Endothelial cell of umbilical vein (primary cell): Measurements from ENCODE around the gene LZIC. TPM values are rescaled to one million over a fixed set of nuclear protein-coding genes. Genes with fewer than 3 reads are reported as not detected.
A peak's percentile ranks its signal among the peaks of the same experiment; 100 is the strongest.

Experiments used
- BruUV-seq: library from RNA; stranded (reverse); fragments of 400-500 nt; replicated peaks from 2 replicates; lab custom pipeline; 2021; lab: Mats Ljungman, UMichigan
- CTCF ChIA-PET: fragments of 300-600, 350-600 bp; sonication (Branson Sonifier 250); formaldehyde crosslinking; loops from one replicate; lab custom pipeline; 2021; ENCODE audit warnings: antibody characterized with exemption, inconsistent platforms; lab: Charles Lee
- POLR2A ChIA-PET: fragments of 300-600, 350-600 bp; sonication (Branson Sonifier 250); formaldehyde crosslinking; loops from one replicate; lab custom pipeline; 2021; ENCODE audit warnings: antibody characterized with exemption, inconsistent platforms; lab: Charles Lee
- DNase-seq: peaks from one replicate; pipeline ENCODE4 v3.0.0-alpha.2; 2011; ENCODE audit warnings: low read depth, low spot score
- FAIRE-seq: peaks from 2 replicates; lab custom pipeline; 2011; peaks lifted over from hg19 to GRCh38; lab: Jason Lieb, UNC
- H2AFZ ChIP-seq: 2 replicates; pipeline ENCODE4 v1.6.0; 2012; ENCODE audit warnings: low read depth, low read length, control low read depth, inconsistent platforms
- H3K27ac ChIP-seq: 2 replicates; pipeline ENCODE4 v1.5.1; 2011; ENCODE audit warnings: low read depth, mild to moderate bottlenecking, control low read depth, low read length, moderate library complexity; ENCODE audit not compliant: insufficient read depth
- H3K27me3 ChIP-seq, 2 experiments: 2 replicates each; pipeline versions ENCODE4 v1.6.0 to v1.6.1; 2011; ENCODE audit warnings: low read length in 2 of 2, mixed read lengths in 1 of 2; ENCODE audit not compliant: control insufficient read depth in 2 of 2, insufficient read depth in 2 of 2
- H3K36me3 ChIP-seq, 2 experiments: 2 replicates in 1 of 2; 3 replicates in 1 of 2; pipeline ENCODE4 v1.5.1; 2011; ENCODE audit warnings: low read length in 2 of 2, mild to moderate bottlenecking in 1 of 2, moderate library complexity in 1 of 2; ENCODE audit not compliant: control insufficient read depth in 2 of 2, insufficient read depth in 2 of 2; ENCODE audit errors: extremely low read depth in 1 of 2
- H3K4me1 ChIP-seq: 3 replicates; pipeline ENCODE4 v1.5.1; 2011; ENCODE audit warnings: mild to moderate bottlenecking, low read length; ENCODE audit not compliant: control insufficient read depth, insufficient read depth; ENCODE audit errors: extremely low read depth
- H3K4me2 ChIP-seq: 2 replicates; pipeline ENCODE4 v1.6.1; 2011; ENCODE audit warnings: low read length, control low read depth, mixed read lengths; ENCODE audit not compliant: insufficient read depth
- H3K4me3 ChIP-seq, 3 experiments: fragments of 200-600 bp in 1 of 3; sonication (generic), shearing (Covaris generic) in 1 of 3; replicated peaks in 1 of 3; 2 replicates each; pipeline ENCODE4 v1.5.1; 2011 to 2016; ENCODE audit warnings: control low read depth in 3 of 3, low read length in 3 of 3, mild to moderate bottlenecking in 2 of 3, inconsistent platforms in 1 of 3, low read depth in 1 of 3, moderate library complexity in 1 of 3; ENCODE audit not compliant: insufficient read depth in 1 of 3
- H3K79me2 ChIP-seq: 2 replicates; pipeline ENCODE4 v1.6.0; 2012; ENCODE audit warnings: low read length, inconsistent platforms; ENCODE audit not compliant: control insufficient read depth, insufficient read depth
- H3K9ac ChIP-seq: replicated peaks from 2 replicates; pipeline ENCODE3; 2011; ENCODE audit warnings: low read length, control low read depth; ENCODE audit not compliant: insufficient read depth; ENCODE audit errors: extremely low read depth
- H3K9me1 ChIP-seq: replicated peaks from 3 replicates; pipeline ENCODE4 v1.6.0; 2011; ENCODE audit warnings: mild to moderate bottlenecking, low read length; ENCODE audit not compliant: control insufficient read depth, insufficient read depth; ENCODE audit errors: extremely low read depth
- H3K9me3 ChIP-seq: replicated peaks from 2 replicates; pipeline ENCODE4 v1.5.1; 2012; ENCODE audit warnings: low read length, inconsistent platforms; ENCODE audit not compliant: control insufficient read depth, insufficient read depth
- H4K20me1 ChIP-seq: replicated peaks from 2 replicates; pipeline ENCODE3; 2011; ENCODE audit warnings: mild to moderate bottlenecking, low read length; ENCODE audit not compliant: control insufficient read depth, insufficient read depth; ENCODE audit errors: extremely low read depth
- EZH2 ChIP-seq: IDR thresholded peaks from 2 replicates; pipeline ENCODE4 v1.6.1; 2012; ENCODE audit warnings: borderline replicate concordance, low read depth, mild to moderate bottlenecking, moderate library complexity, low read length, inconsistent platforms; ENCODE audit not compliant: severe bottlenecking
- FOS ChIP-seq: IDR thresholded peaks from 2 replicates; pipeline ENCODE4 v1.6.1; 2011; ENCODE audit warnings: mild to moderate bottlenecking, low read length, moderate library complexity, borderline replicate concordance; ENCODE audit not compliant: insufficient read depth
- GATA2 ChIP-seq: IDR thresholded peaks from 2 replicates; pipeline ENCODE4 v1.7.0; 2011; ENCODE audit warnings: low read depth, mild to moderate bottlenecking, moderate library complexity, mixed read lengths, low read length; ENCODE audit not compliant: insufficient read length, insufficient read depth
- JUN ChIP-seq: IDR thresholded peaks from 2 replicates; pipeline ENCODE4 v1.6.1; 2011; ENCODE audit warnings: borderline replicate concordance, low read depth; ENCODE audit not compliant: insufficient read length, insufficient read depth
- MYC ChIP-seq: IDR thresholded peaks from one replicate; pipeline ENCODE4 v1.6.1; 2011; ENCODE audit warnings: mild to moderate bottlenecking, low read depth, low read length
- POLR2A ChIP-seq: IDR thresholded peaks from 2 replicates; pipeline ENCODE4 v1.6.1; 2012; ENCODE audit warnings: low read depth, mild to moderate bottlenecking, control low read depth, low read length
- POLR2AphosphoS5 ChIP-seq: IDR thresholded peaks from 2 replicates; pipeline ENCODE4 v1.6.1; 2012; ENCODE audit warnings: low read depth, mild to moderate bottlenecking, control low read depth, low read length, moderate library complexity; ENCODE audit not compliant: insufficient read depth
- dilution Hi-C: fragments of 300-500 bp; cut with MboI; formaldehyde crosslinking; loops from one replicate; pipeline ENCODE4 v1.15.0; 2019; ENCODE audit warnings: low sequenced_read_pairs; ENCODE audit not compliant: extremely low pct_ligation_motif_present
- intact Hi-C: fragments of 100-400 bp; cut with micrococcal nuclease; formaldehyde crosslinking; loops from one replicate; pipeline ENCODE4 v1.10.0; 2022
- polyA plus RNA-seq, 4 experiments: library from polyadenylated mRNA; depleted of rRNA in 3 of 4; stranded (reverse) in 3 of 4; unstranded in 1 of 4; fragments of >200 nt; gene quantifications; 2 replicates each; pipeline versions ENCODE4 v1.2.1 to v1.2.3, GENCODE V29; 2011 to 2012; ENCODE audit warnings: missing spikeins in 1 of 4
- total RNA-seq: library from RNA; stranded (reverse); gene quantifications from 2 replicates; pipeline ENCODE4 v1.2.3, GENCODE V29; 2021
- TF ChIP-seq, protein P1 (sequence below): IDR thresholded peaks from 2 replicates; pipeline ENCODE4 v1.6.1; 2011; ENCODE audit not compliant: insufficient read depth, insufficient read length

Gene LZIC
- total and polyA plus RNA-seq, 2 donors (not counting 3 experiments of a cell fraction or from before 2014, with no cell fraction given) = 3.7 to 23.4 TPM

- no peaks in the 10 kb centered on the region for H3K9me1 ChIP-seq
- no peak overlapping the region for H3K27ac ChIP-seq
- TF ChIP-seq EZH2 = no peak
- TF ChIP-seq JUN = no peak
- no peak for TF ChIP-seq POLR2AphosphoS5
- TF ChIP-seq, protein P1, sequence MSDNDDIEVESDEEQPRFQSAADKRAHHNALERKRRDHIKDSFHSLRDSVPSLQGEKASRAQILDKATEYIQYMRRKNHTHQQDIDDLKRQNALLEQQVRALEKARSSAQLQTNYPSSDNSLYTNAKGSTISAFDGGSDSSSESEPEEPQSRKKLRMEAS = no peak
- TF ChIP-seq GATA2 = no peak
- TF ChIP-seq POLR2A = no peak
- no peak for TF ChIP-seq FOS
- no peak for TF ChIP-seq MYC
- no peak overlapping the region for H3K9ac ChIP-seq
- H3K27me3 ChIP-seq = no peaks in the 10 kb centered on the region
- FAIRE-seq = no peak
- H3K4me1 ChIP-seq = peaks cover 43% of the 10 kb centered on the region
- DNase-seq = no peak
- BruUV-seq = no TSS peak
- H2AFZ ChIP-seq = peak overlapping the region; percentile 5
- ChIA-PET CTCF (interaction anchor here (0.9 to 4.8 kb wide), 7 partner anchors 9 to 109 kb away, joined by 3 to 29 read pairs (median 4); partner anchors contain the start of genes LZIC and NMNAT1), POLR2A (no interaction called here)
- H3K4me3 ChIP-seq = no peak overlapping the region
- no peaks in the 10 kb centered on the region for H3K36me3 ChIP-seq
- intact Hi-C loops = no loop called here
- dilution Hi-C loops = no loop called here
- no peak overlapping the region for H3K4me2 ChIP-seq
- no peaks in the 10 kb centered on the region for H3K9me3 ChIP-seq
- no peaks in the 10 kb centered on the region for H4K20me1 ChIP-seq
- no peaks in the 10 kb centered on the region for H3K79me2 ChIP-seq
Measured at GRCh38 chr1:9894115-9894514, 49.1 kb downstream of the LZIC start.
